Measurements from ENCODE around the gene UBA6.

UBA6 gene

DNA sequence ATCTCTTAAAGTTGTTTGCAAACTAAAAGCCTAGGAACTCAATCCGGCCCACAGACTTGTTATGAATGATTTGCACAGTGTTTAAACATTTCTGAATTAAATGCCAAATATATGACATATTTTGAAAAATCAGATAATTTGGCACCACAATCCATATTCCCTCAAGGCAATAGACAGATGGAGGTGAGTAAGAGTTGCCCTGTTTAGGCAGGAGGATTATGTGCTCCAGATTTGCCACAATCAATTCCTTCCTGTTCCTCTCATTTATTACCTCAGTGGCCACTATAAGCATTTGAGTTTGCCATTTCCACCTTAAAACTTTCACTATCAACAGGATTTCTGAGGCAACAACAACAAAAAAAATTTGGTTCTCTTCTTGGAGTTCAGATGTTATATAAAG is 18.7 kb downstream of the UBA6 start:
- POLR2A ChIA-PET (ENCODE audit: low non-redundant PET), result no interaction called here
- CTCF ChIA-PET, result no interaction called here
- TF ChIP-seq, protein P1, sequence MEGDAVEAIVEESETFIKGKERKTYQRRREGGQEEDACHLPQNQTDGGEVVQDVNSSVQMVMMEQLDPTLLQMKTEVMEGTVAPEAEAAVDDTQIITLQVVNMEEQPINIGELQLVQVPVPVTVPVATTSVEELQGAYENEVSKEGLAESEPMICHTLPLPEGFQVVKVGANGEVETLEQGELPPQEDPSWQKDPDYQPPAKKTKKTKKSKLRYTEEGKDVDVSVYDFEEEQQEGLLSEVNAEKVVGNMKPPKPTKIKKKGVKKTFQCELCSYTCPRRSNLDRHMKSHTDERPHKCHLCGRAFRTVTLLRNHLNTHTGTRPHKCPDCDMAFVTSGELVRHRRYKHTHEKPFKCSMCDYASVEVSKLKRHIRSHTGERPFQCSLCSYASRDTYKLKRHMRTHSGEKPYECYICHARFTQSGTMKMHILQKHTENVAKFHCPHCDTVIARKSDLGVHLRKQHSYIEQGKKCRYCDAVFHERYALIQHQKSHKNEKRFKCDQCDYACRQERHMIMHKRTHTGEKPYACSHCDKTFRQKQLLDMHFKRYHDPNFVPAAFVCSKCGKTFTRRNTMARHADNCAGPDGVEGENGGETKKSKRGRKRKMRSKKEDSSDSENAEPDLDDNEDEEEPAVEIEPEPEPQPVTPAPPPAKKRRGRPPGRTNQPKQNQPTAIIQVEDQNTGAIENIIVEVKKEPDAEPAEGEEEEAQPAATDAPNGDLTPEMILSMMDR (conservative IDR thresholded peaks at IDR 0.05; ENCODE audit: low read depth), result no peak
- no peak for DNase-seq (ENCODE audit: low spot score)
- H3K27ac ChIP-seq, result no peak overlapping the region

DNA sequence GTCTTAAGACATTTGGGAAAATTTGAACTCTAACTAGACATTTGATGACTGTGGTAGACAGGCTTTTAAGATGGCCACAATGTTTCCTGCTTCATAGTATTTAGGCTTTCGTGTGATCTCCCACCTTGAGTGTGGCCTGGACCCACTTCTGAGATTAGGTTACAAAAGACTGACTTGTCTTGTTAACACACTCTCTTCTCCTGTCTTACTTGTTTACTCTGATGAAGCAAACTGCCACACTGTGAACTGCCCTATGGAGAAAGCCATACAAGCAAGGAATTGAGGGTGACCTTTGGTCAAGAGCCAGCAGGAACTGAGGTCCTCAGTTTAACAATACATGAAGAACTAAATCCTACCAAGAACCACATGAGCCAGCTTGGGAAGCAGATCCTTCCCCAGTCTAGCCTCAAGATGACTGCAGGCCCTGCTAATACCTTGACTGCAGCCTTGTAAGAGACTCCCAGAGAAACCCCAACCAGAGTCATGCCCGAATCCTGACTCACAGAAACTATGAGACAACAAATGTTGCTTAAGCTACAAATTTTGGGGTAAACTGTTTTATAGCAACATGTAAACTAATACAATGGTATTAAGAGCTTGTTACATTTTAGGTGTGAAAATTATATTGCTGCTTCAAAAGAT is 20.3 kb downstream of the UBA6 start:
- no peak overlapping the region for H3K27ac ChIP-seq
- CTCF ChIA-PET, result no interaction called here
- TF ChIP-seq, protein P1 (conservative IDR thresholded peaks at IDR 0.05; ENCODE audit: low read depth), result no peak
- POLR2A ChIA-PET (ENCODE audit: low non-redundant PET), result no interaction called here
- no peak for DNase-seq (ENCODE audit: low spot score)

DNA sequence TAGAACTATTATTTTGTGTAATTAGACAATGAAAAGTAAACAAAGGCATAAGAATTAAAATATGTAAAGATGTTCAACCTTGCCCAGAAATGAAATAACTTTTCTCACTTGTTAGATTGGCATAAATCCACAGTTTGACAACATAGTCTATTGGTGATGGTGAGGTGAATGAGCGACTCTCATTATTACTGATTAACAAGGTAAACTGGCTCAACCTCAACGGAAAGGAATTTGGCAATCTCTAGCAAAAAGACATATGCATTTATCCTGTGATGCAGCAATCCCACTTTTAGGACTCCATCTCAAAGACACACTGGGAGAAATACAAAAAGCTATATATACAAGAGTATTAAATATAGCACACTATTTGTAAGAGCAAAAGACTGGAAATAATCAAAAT is 22.3 kb downstream of the UBA6 start:
- CTCF ChIA-PET, result no interaction called here
- H3K27ac ChIP-seq, result no peak overlapping the region
- POLR2A ChIA-PET (ENCODE audit: low non-redundant PET), result no interaction called here
- TF ChIP-seq, protein P1 (conservative IDR thresholded peaks at IDR 0.05; ENCODE audit: low read depth), result no peak
- no peak for DNase-seq (ENCODE audit: low spot score)

DNA sequence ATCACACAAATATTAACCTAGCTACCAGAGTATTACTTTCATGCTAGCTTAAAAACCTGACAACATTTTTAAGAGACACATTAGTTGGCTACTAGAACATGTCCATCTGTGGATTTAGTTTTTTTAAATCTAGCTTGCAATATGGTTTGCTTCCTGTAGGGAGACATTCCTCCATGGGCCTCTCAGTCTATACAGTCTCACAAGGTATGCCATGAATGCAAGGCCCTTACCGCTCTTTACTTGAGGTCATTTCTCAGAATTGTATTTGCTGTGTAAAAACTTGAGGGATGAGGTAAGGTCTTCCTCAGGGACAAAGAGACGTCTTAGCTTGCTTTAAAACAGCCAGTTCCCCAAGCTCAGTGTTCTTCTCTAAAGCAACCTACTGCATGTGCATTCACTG is 26.9 kb downstream of the UBA6 start:
- ChIA-PET POLR2A (ENCODE audit: low non-redundant PET) (no interaction called here), CTCF (interaction anchor here (0.6 kb wide), 1 partner anchor 132 kb away, joined by 3 read pairs; no protein-coding TSS in a partner anchor)
- no peak overlapping the region for H3K27ac ChIP-seq
- TF ChIP-seq, protein P1 (conservative IDR thresholded peaks at IDR 0.05; ENCODE audit: low read depth), result no peak
- no peak for DNase-seq (ENCODE audit: low spot score)

DNA sequence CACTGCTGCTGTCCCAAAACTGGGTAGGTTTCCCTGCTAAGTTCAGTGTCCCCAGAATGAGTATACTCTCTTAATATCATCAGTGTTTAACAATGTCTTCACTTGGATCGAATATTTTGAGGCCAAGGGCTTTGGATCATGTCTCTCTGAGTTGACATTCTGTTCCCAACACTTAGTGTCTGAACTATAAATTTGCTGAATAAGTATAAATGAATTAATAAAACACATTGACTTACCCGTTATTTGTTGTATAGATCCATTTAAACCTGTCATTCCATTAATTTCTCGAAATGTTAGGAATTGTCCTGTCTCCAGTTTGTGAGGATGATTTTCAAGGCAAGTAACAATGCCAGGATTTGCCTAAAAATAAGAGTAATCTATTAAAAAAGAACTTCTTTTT is 32.6 kb downstream of the UBA6 start:
- ChIA-PET POLR2A (ENCODE audit: low non-redundant PET) (no interaction called here), CTCF (interaction anchor here (0.7 kb wide), 1 partner anchor 26 kb away, joined by 3 read pairs; no protein-coding TSS in a partner anchor)
- no peak overlapping the region for H3K27ac ChIP-seq
- DNase-seq (ENCODE audit: low spot score), result no peak
- TF ChIP-seq, protein P1 (conservative IDR thresholded peaks at IDR 0.05; ENCODE audit: low read depth), result no peak

DNA sequence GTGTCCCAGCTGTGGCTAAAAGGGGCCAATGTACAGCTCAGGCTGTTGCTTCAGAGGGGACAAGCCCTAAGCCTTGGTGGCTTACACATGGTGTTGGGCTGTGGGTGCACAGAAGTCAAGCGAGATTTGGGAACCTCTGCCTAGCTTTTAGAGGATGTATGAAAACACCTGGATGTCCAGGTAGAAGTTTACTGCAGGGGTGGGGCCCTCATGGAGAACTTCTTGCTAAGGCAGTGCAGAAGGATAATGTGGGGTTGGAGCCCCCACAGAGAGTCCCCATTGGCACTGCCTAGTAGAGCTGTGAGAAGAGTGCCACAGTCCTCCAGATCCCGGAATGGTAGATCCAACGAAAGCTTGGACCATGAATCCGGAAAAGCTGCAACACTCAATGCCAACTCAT is 40.5 kb downstream of the UBA6 start:
- no peak for DNase-seq (ENCODE audit: low spot score)
- TF ChIP-seq, protein P1 (conservative IDR thresholded peaks at IDR 0.05; ENCODE audit: low read depth), result no peak
- ChIA-PET CTCF (interaction anchor here (0.5 to 0.6 kb wide), 2 partner anchors 394 to 660 kb away, joined by 3 read pairs; no protein-coding TSS in a partner anchor), POLR2A (ENCODE audit: low non-redundant PET) (no interaction called here)
- H3K27ac ChIP-seq, result no peak overlapping the region
